GM21619 (cell line): ENCODE measurements around the gene RAC2.
"Not testable (repeated sequence)": the region's sequence is repeated elsewhere in the genome, so short reads cannot be mapped to it uniquely, and the experiment has no call there.

ENCODE experiments used
- ATAC-seq: cut with Tn5 transposase; IDR thresholded peaks from one replicate; pipeline ENCODE4 v1.9.1; 2021; ENCODE audit not compliant: unreplicated experiment

RAC2 gene

DNA sequence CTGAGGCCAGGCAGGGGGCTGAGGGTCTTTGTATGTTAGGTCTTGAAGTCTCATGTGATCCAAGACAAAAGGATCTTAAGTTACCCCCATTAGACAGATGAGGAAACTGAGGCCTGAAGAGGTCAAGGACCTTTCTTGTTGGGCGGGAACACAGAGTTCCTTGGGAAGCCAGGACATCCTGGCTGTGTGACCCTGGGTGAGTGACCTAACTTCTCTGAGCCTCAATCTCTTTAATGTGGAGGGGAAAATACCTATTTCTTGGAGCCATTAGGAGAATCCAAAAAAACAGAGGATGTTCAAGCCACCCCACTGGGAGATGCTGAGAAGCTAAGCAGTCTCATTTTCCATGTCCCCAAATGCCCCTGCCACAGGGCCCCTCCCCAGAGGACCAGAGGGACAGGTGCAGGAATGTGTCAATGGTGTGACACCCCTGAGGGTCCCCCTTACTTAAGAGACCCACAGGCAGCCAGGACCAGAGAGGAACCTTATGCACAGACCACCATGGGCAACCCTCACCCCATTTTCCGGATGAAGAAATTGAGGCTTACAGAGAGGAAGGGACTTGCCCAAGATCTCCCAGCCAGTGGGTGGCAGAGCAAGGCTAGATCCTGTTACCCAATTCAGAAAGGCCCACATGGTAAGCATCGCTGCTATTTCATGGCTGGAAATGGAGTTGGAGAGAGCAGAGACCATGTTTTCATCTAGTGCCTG, 8.0 kb downstream of the RAC2 start:
- ATAC-seq: no peak

DNA sequence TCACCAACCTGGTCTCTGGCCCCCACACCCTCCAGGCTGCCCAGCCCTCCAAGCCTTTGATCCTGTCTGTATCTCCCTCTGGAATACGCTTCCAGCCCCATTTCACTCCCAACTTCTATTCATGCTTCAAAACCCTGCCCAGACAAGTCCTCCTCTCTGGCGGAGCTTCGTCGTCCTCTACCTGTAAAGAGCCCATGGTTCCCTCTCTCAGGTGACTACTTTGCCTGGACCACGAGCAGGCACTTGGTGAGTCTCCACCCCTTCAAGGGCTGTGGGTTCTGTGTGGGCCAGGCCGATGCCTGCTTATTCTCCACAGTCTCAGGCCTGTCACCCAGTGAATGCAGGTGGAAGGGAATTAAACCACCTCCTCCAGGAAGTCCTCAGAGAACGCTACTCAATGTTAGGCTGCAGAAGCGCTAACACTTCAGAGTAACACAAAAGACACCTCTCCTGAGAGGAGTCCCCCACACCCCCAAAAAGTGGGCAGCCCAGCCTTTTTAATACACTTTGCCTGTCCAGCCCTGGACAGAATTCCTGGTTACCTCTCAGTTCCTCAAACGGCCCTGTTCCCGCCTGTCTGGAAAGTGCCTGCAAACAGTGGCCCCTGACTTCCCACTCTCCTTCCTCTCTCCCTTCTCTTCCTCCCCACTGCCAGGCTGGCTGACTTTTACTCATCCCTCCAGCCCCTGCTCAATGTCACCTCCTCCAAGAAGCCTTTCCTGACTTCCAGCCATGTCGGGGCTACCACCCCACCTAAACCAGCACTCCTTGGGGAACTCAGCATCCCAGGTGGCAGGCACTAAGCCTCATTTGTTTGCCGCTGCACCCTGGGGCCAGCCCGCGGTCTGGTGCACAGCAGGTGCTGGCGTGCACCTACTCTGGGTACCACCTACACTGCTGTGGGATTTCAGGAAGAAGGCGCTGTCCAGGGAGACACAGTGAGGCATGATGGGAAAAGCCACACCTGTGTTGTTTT, 9.0 kb downstream of the RAC2 start:
- ATAC-seq: no peak

DNA sequence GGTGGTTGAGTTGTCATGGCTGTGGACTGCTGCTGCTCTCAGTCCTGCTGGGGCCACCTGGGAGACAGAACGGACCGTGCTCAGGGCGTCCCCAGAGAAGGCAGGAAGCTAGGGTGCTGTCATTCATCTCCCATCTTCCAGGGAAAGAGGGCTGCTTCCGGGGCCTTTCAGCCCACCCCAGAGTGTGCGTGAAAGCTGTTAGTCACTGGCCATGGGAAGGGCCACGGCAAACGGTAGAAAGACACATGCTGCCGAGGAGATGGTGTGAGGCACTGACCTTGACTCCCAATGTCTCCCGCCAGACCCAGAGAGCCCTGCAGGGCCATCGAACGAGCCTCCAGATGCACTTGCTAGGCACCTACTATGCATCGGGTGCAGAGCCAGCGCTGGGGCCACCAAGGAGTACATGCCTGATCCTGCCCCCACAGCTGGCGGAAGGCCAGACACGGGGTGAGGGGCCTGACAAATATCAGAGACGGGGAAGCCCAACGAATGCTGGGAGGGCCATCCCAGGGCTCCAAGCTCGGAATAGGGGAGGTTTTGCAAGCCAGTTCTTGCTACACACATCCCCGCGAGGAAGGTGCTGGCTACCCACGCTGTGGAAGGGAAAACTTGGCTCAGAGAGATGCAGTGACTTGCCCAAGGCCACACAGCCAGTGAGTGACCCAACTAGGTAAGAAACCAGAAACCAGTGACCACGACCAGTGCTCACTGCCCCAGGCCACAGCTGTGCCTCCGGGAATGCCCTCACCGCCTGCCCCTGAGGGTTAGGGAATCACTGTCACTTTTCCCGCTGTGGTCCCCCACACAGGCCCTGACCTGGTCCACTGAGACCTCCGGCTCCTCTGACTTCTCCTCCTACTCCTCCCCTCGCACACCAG, 10.1 kb downstream of the RAC2 start:
- no peak for ATAC-seq

DNA sequence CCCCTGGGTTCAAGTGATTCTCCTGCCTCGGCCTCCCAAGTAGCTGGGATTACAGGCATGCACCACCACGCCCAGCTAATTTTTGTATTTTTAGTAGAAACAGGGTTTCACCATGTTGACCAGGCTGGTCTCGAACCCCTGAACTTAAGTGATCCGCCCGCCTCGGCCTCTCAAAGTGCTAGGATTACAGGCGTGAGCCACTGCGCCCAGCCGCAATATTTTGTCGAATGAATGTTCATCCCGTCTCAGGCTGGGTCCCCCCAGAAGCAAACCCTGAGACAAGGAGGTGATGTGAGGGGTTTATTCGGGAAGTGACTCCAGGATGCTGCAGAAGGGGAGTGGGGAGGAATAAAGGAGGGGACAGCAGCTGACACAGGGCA, 10.7 kb downstream of the RAC2 start:
- not testable (repeated sequence) for ATAC-seq

DNA sequence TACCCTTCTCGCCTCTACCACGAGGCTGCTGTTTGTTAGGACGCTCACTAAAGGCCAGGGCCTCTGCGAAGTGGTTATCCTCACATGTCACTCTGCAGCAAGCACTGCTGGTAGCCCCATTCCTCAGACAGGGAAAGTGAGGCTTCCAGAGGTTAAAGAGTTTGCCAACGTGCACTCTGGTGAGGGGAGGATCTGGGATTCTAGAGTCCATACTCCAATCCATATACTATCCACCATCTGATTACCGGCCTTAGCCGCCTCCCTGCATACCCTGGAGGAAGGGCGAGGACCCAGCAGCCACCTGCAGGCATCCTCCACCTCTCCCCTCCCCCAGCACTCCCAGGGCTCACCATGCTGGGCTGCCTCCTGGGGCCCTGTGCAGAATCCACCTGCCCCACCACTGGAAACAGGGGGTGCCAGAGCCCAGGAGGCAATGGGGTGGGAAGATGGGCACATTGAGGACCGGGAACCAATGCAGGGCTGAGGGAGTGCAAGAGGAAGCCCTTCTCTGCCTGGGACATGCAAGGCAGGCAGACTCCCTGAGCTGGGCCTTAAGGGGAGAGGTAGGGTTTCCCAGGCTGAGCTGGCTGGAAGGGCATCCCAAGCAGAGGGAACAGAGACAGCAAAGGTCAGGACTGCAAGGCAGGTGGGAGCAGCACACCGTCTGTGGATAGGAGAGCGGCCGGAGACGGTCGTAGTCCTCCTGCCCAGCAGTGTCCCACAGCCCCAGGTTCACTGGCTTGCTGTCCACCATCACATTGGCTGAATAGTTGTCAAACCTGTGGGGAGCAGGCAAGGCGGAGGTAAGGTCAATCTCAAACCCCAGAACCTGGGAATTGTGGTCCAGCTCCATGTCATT, 11.7 kb downstream of the RAC2 start:
- ATAC-seq: no peak

DNA sequence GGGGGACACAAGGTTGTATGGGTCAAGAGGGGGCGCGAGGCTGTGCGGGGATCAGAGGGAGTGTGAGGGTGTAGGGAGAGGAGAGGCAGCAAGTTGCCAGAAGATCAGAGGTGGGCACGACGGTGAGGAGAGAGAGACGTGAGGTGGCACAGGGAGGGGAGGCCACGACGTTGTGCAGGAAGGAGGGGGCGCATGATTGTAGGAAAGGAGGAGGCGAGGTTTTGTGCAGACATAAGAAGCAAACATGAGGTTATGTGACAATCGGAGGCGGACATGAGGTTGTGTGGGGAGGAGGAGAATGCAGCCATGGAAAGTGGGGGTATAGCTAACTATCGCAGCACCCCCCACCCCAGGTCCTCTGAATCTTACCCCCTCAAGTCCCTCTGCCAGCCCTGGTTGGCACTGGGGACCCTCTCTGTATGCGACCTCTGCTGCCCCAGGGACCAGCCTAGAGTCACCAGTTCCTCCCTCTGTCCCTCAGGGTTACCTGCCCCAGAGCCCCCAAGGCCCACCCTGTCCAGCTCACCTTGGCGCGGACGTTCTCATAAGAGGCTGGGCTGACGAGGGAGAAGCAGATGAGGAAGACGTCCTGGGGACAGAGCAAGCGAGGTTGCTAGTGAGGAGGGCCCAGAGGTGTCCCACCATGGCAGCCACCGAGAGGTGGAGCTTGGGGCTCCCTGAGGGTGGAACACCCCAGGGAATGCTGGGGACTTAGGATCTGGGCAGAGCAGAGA, 12.5 kb downstream of the RAC2 start:
- ATAC-seq: no peak

DNA sequence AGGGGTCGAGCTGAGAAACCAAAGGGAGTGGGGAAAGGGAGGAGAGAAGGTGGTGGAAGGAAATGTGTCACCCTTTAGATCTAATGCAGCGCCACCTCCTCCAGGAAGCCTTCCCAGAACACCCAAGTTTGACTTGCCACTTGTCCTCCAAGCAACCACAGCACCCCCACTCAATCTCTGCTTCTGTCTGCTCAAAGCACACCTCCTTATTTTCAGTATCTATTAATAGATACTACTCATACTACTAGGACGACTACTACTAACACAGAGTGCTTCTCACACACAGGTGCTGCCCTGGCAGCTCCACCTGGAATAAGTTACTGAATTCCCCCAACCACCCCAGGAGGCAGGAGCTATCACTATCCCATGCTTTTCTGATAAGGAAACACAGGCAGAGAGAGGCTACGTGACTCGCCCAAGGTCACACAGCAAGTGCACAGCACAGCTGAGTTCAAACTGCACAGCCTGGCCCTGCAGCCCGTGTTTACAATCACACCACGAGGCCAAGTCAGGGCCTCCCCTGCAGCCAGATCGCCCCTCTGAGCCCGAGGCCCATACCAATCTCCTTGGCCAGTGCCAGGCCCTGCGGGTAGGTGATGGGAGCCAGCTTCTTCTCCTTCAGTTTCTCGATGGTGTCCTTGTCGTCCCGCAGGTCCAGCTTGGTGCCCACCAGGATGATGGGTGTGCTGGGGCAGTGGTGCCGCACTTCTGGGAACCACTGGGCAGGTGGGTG, 13.2 kb downstream of the RAC2 start:
- peak; percentile 32 for ATAC-seq

DNA sequence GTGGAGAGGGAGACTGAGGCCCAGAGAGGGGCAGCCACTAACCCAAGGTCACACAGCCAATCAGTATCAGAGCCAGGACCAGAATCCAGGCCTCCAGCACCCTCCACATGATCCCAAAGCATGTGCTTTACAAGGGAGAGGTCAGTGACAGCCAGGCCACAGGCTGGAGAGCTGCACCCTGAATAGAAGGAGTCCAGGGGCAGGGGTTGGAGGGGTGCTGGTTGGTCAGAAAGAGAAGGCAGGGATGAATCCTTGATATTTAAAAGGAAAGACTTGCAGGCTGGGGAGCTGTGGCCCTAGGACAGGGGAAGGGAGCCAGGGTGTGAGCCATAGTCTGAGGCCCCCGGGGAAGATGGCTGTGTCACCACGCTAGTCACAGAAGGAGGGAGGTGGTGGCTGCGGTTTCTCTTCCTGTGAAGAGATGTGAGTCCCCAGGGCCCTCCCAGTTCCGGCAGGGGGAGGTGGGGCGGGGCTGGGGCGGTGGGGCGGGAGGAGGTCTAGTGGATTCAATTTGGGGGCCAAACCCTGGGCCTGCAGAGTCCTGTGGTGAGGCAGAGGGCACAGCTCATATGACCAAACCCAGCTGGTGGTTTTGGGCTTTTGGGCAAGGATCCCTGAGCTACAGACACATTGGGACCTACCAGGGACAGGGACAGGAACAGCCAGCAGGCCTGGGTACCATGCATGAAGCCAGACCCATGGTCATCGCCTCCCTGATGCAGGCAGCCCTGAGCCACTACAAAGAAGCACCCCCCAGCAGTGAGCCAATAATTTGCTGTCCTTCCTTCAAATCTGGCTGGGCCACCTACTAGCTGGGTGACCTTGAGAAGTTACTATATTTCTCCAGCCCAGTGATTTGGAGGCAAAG, 14.0 kb downstream of the RAC2 start:
- peak; percentile 43 for ATAC-seq

DNA sequence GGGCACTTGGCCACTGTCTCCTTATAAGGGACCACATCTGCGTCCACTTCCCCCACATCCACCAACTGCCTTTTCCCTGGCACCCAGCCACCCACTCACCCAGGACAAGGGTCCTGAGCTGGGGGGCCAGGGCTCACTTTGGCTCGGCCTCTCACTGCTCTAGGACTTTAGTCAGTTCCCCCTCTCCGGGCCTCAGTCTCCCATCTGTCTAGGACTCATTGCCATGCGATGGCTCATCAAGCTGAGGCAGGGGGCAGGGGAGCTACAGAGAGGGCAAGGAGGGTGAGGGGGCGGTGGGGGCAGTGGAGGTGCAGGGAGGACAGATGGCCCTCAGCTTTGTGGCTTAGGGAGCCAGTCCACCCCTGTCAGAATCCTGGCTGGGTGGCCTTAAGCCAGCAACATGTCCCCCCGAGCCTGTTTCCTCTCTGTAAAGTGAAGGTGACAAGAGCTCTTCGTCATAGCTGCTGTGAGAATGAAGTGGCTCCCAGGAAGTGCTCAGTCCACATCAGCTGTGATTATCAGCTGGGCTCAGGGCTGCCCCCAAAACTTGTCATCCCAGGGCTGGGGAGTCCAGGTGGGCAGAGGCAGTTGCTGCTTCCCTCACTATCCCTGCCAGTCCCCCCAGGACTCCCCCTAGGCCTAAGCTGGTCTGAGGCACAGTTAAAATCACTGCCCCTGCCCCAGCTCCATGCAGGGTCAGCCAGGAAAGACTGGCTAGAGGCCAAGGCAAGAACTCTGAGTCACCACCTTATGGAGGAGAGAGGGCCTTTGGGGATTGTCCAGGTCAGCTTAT, 14.9 kb downstream of the RAC2 start:
- ATAC-seq: no peak

DNA sequence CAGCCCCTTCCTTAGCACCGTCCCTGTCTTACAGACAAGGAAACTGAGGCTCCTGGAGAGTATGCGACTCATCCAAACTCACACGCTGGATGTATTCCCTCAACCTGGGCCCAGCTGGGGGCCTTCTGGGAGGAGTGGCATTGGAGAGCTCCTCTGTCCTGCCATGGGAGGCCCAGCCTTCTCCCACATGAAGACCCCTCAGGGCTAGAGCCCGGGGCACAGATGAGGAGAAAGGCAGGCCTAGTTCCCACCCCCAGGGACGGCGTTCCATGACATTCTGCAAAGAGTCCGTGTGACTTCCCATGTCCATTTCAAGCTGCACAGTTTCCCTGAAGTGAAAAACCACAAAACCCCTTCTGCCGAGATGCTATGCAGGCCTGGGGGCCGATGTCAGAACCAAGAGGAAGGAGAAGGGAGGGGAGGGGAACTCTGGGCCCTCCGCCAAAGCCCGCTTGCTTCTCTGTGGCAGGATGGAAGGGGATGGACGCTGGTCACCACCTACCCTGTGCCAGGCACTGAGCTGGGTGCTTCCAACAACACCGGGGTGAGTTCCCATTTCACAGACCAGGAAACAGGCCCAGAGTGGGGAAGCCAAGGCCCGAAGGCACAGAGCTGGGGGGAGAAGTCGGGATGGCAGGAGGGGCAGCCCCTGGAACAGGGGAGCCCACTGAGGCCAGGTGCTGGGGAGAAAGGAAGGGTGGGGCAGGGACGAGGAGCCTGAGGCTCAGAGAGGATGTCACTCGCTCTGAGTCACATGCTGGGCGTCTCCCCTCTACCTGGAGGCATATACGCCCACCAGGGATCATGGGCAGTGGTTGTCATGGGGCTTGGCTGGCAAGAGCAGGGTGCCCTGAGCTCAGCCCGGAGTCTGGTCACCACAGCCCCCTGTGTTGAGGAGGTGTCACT, 15.7 kb downstream of the RAC2 start:
- no peak for ATAC-seq

DNA sequence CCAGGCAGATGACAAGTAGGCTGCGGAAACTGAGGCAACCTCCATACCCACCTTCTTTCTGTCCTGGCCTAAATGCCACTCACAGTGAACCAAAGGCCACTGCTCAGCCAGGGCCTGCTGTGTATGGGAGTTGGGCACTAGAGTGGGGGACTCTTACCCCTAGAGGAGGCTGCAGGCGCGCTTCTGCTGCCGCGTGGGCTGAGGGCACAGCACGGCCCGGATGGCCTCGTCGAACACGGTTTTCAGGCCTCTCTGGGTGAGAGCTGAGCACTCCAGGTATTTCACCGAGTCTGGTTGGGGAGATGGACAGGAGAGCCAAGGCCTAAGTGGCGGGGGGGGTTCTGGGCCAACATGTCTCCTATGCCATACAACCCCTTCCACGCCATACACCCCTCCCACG, 17.6 kb downstream of the RAC2 start:
- ATAC-seq: no peak

DNA sequence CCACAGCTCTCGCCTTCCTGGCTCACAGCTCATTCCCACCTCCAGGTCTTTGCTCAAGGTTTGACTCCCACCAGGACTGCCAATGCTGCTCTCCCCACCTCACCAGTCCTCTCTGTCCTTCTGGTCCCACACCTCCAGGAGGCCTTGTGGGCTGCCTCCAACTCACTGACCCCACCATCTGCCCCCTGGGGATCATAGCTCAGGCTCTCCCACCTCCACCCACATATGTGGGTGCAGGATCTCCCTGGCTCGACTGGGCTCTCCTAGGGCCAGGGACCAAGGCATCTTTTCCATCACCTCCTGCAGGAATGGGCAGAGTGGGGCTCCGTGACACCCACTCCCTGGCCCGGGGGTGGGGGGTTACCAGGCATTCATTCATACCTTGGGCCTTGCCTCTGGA, 18.0 kb downstream of the RAC2 start:
- ATAC-seq: no peak

DNA sequence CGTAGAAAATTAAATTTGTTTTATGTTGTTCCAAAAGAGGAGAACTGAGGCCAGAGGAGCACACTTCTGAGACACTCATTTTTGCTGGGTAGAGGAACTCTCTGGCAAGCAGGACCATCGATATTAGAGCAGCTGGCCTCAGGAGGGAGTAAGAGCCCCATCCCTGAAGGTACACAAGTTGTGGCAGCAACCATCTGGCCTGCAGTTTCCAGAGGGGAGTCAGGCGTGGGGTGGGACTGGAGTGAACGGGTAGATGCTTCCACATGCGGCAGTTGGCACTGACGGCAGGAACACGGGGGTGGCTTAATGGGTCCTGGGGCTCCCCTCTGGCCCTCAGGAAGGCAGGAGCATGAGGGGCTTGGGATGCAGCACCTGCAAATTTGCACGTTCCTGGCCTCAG, 18.6 kb downstream of the RAC2 start:
- no peak for ATAC-seq

DNA sequence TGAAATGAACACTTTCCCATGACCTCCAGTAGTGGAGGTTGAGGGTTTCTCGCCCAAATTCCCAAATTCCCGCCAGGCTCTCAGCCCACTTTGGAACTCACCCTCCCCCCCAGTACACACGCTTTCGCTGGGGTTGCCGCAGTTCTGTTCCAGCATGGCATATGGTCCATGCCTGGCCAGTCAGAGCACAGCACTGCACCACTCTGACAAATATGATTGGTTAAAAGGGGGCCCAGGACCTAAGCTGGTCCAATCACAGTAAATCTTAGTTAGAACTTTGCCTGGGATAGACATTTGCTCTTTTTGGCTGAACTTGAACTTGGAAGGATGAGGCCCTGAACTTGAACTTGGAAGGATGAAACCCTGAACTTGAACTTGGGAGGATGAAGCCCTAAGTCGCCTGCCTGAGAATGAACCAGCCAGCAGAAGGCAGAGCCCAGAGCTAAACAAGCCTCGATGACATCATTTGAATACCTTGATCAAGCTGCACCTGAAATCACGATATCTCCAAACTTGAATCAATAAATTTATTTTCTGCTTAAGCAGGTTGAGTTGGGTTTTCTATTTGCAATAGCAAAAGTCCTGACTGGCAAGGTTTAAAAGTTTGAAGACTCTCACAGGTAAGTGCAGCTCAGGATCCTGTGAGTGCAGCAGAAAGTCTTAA, 19.2 kb downstream of the RAC2 start:
- ATAC-seq: no peak

DNA sequence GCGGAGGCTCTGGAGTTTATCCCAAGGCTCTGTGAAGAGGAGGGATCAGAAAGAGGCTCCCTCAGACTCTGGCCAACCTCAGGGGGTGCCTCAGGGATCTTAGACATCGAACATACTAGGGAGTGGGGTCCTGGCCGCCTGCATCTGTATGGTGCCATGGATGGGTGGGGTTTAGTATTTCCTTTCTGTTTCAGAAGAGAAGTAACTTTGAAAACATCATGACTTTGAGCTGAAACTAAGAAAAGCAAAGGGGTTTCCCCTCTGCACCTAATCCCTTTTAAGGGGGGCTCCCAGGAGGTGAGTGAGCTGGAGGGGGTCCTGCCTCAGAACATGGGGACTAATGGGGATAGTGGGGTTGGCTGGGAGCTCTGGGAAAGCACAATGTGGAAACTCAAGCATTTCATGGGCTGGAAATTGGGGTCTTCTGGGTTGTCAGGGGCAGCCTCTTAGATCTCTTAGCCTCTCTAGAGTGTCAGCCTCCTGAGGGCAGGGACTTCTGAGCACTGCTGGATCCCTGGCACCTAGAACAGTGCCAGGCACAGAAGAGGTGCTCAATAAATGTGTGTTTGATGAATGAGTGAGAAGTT, 20.0 kb downstream of the RAC2 start:
- peak; percentile 36 for ATAC-seq
